GM18858 (cell line): ENCODE results near the gene DDX31.

Experiments used
- ATAC-seq: cut with Tn5 transposase; IDR thresholded peaks from one replicate; pipeline ENCODE4 v1.9.1; 2021; ENCODE audit not compliant: unreplicated experiment

DDX31 gene

DNA sequence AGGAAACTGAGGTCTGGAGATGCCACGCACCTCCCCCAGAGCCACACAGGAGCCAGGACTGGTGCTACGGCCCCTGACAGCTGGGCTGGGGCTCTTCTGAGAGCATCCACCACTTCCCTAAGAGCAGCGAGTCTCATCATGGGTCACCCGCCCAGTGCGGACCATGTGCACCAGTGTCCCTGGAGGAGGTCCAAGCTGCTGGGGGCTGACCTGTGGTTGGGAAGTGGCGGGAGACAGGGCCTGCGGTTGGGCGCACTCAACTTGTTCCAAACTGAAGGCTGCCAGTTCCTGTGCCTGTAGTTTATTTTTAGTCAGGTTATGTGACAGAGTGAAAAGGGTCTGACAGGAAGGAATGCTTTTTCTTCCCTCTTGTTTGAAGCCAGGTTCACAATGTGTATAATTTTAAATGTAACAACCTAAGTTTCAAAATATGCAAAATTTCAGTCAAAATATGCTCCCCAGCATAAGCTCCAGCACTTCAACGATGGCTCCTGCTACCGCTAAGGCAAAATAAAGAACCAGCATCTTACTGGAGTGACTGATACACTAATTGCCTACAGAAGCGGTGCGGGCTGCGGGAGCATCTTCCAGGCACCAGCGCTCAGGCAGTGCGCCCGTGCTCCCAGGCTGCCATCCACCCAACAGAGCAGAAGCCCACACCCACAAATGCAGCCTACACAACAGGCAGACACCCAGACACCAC, 72.6 kb downstream of the DDX31 start:
- no peak for ATAC-seq

DNA sequence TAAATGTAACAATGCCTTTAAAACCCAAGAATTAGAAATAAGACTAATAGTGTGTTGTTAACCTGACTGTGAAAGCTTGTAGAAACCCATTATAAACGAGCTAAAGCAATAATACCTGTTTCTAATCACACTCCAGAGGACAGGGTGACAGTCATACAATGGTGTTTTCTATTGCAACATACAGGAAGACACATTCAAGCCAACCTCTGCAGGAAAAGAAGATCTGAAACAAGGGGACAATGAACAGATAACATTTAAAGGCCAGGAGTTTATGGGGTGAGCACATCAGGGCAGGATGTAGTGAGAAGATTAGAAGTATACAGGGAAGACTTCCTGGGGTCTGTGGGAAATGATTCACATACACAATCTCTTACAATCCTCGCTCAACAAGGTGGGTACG, 73.6 kb downstream of the DDX31 start:
- no peak for ATAC-seq

DNA sequence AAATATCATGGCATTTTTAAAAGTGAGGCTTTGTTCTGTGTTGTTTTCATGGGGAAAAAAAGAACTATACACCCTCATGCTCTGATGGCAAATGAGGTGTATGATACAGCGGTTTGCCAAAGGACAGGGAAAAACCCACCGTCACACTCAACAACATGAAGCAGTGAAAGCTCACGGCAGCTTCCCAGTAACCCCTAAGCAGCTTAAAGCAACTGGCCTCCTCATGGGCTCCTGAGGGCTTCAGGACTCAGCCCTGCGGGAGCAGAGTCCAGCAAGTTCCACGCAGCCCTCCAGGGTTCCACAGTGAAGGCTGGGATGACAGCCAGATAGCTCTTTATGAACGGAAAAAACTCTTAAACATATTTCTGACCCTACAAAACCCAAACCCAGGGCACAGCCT, 74.5 kb downstream of the DDX31 start:
- ATAC-seq: no peak

DNA sequence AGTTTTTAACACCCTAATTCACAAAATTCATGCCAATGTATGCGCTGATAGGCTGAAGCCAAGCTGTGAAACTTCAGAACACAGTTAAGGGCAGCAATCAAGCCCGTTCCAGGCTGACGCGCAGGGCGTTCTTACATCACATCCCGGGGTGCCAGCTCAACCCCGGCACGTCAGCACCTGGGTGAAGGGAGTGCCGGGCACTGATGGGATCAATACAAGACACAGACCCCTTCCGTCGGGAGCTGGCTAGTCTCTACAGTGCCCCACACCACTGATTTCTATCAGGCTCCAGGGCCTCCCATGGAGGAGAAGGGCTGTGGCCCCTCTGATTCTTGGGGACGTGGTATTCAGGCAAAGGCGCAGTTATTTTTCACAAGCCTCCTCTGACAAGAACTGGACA, 75.4 kb downstream of the DDX31 start:
- no peak for ATAC-seq

DNA sequence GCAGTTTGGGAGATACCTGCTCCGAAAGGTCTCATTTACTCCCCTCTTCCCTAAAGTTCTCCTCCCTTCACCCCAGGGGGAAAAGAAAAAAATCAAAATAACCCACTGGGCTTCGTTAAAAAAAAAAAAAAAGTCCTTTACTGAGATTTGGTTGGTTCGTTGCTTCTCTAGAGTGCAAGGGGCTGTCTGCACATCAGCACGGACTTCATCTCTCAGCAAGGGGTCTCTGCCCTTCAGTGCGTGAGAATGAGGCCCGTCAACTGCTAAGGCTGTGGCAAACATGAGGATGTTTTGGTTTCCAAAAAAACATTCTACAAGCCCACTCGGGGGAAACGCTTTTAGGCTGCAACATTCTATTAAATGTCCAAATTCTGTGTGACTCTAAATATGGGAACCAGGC, 77.3 kb downstream of the DDX31 start:
- ATAC-seq: no peak

DNA sequence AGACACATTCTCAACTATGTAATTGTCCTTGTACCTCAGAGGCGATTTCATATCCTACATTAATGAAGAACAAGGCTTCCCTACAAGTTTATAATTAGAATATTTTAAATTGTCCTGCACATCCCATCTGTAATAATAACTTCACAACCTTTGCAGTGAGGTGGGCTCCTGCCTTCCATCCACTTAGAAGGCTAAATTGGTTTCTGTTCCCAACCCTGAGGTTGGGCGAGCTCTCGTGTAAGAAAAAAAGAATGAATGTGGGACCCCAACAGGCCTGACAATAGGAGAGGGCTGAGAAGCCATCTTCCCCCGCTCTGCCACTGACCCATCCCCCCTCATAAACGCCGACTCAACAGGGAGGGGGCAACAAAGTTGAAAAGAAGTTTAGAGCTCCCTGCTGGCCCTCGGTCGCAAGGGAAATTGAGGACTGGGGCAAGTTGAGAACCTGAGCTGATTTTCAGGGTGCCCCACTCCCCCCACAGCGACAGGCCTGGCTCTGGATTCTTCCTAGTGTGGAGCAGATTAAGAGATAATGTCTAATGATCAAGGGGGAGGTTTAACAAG, 78.0 kb downstream of the DDX31 start:
- ATAC-seq: no peak

DNA sequence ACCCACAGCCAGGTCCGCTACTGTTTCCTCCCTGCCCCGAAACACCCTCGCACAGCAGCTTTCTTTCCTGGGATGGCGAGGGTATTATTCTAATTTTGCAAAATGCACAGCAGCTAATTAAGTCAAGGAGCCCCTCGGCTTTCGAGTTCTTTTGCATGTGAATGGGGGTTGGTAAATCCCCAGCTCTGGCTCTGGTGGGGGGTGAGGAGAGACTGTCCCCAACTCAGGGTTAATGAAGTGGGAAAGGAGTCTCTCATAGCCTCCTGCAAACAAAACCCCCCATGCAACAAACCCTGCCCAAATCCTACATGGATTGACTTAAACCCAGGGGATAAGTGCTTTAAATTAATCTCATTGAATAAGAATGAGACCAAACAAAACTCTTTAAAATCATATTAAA, 78.5 kb downstream of the DDX31 start:
- ATAC-seq: no peak

DNA sequence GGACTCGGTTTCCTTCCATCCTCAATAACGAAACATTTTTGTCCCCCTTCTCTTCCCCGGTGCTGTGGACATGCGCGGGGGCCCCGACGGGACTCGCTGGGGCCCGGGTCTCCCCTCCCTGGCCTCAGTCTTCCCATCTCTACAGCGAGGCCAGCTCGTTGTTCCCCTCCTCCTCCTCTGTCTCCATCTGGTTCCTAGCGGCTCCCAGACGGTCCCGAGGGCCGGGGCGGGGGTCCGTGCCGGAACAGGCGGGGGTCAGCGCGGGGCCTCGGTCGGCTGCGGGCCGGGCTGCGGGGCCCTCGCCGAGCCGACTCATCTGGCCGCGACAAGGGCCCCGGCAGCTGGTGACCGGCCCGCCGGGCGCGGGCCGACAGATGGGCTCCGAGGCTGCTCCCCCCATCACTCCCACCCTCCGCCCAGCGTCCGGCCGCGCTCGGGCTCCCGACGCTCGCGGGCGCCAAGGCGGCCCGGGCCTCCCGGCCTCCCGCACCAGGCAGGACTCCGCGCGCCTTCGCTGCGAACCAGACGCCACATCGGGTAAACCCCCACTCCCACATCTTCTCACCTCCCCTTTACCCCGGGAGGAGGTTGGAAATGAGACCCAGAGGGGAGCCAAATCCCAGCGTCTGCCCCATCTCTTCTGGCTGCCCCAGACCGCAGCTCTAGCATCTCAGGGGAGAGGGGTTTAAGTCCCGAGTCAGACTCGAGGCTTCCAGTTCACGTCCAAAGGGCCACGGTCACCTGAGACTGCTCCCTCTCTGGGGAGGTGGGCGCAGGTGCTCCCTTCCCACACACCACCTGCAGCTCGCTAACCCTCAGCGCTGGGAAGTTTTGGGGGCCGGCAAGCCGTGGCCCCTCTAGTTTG, 79.2 kb downstream of the DDX31 start:
- ATAC-seq: no peak

DNA sequence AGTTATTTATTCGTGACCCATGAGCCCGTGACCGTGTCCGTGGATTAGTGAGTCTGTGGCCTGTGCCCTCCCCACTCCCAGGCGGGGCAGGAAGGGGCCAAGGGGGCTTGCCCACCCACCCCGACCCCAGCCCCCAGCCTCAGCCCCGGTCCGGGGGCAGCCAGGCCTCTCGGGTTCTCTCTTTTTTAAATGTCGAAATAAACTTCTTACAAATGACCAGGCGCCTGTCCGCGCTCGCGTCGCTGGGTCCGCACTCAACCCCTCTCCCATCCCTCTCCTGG, 79.8 kb downstream of the DDX31 start:
- ATAC-seq: no peak

DNA sequence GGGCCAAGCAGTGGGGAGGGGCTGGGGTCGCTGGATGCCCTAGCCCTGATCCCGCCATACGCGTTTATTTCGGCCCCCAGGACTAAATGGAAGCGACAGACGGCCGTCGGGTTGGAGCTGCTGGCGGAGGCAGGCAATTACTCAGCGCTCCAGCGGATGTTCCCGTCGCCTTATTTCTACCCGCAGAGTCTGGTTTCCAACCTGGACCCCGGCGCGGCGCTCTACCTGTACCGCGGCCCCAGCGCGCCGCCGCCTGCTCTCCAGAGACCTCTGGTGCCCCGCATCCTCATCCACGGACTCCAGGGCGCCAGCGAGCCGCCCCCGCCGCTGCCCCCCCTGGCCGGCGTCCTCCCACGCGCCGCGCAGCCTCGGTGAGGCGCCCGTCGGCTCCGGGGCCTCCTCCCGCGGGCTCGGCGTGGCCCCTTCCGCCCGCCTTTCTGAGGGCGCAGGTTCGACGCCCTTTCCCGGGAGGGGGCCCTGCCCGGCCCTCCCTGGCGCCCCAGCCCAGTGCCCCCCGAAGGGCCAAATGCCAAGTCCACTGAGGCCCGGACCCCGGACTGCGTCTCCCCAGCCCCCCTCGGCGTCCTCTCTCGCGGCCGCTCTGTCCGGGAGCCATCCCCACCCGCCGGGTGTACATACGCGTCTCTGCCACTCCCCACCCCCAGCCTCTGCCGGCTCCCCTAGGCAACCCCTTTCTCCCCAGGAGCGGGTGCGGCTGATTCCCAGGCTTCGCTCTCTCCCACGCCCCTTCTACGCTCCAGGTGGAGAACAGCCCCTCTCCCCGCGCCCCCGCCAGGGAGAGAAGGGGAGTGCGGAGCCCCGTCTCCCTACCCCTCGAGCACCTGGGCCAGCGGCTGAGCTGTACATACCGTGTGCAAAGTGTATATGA, 80.4 kb downstream of the DDX31 start:
- no peak for ATAC-seq

DNA sequence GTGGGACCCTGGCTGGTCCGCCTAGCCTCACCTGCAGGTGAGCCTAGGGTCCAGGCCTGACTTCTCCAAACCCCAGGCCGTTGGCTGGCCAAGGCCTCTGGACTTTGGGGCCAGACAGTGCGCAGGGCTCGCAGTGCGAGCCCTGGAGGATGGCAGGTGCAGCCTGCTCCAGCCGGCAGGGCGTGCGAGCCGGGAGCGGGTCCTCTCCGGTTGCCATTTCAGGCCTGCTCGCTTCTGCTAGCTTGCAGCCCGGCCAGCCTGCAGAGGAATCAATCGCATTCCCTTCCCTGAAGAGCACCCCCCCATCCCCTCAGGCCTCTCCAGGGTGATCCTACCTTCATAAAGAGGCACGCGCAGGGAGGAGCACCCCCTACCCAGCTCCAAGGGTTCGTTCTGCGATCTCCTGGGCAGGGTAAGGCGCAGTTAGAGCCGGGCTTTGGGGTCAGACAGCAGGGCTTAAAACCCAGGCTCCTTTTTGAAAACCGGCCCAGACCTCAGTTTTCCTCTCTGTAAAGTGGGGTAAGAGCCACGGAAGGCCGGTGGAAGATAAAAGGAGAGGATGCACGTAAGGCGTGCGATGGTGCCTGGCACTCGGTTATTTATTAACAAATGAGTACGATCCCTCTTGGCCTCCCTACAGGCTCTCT, 81.2 kb downstream of the DDX31 start:
- no peak for ATAC-seq

DNA sequence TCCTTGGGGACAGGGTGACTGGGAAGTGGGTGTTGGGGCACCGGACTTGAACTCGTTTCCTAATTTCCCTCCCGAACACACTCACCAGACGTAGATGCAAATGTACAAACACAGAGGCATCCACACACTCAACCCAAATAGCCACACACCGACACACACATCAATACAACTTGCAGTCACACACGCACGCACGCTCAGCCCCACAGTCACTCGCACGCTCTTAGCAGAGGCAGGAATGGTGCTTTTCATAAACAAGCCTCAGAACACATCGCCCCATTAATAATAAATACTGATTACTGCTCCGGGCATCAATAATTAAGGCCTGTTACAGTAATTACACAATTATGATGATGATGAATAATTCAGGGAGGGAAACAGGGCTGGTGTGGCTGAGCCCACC, 81.7 kb downstream of the DDX31 start:
- no peak for ATAC-seq

DNA sequence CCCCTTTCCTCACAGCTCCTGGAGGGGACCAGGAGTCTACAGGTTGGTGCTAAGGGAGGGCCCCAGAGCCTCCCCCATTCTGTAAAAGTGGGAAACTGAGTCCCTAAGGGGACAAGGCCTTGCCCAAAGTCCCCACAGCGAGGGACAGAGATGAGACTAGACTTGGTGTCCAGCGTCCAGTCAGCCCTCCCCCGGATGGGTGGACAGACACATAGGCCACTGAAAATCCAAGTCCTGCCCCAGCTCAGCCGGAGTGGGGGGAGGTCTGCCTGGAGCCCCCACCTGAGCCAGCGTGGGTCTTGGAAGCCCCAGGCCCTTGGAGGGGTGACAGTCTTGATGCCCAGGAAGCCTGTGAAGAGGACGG, 82.2 kb downstream of the DDX31 start:
- no peak for ATAC-seq

DNA sequence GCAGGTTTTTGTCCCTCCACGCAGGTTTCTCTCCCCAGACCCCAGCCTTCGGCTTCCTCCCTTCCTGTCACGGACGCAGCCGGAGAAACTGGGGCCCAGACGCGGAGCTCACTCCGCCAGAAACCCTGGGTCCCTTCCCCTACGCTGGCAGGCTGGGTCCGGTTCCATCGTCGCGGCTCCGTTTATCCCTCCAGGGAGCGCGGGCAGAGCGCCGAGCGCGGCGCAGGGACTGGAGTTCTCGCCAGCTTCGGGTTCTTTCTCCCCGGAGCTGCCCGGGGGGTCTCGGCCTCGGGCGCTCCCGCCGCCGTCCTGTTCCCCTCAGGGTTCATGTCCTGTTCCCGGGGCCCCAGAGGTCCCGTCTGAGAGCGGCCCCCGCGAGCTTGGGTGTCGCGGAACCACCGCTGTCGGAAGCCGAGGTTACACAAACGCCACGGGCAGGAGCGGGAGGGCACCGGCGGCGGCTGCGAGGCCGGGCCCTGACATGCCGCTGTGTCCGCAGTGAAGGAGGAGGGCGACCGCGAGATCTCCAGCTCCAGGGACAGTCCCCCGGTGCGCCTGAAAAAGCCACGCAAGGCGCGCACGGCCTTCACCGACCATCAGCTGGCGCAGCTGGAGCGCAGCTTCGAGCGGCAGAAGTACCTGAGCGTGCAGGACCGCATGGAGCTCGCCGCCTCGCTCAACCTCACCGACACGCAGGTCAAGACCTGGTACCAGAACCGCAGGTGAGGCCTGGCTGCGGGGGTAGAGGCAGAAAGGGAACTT, 82.8 kb downstream of the DDX31 start:
- no peak for ATAC-seq

DNA sequence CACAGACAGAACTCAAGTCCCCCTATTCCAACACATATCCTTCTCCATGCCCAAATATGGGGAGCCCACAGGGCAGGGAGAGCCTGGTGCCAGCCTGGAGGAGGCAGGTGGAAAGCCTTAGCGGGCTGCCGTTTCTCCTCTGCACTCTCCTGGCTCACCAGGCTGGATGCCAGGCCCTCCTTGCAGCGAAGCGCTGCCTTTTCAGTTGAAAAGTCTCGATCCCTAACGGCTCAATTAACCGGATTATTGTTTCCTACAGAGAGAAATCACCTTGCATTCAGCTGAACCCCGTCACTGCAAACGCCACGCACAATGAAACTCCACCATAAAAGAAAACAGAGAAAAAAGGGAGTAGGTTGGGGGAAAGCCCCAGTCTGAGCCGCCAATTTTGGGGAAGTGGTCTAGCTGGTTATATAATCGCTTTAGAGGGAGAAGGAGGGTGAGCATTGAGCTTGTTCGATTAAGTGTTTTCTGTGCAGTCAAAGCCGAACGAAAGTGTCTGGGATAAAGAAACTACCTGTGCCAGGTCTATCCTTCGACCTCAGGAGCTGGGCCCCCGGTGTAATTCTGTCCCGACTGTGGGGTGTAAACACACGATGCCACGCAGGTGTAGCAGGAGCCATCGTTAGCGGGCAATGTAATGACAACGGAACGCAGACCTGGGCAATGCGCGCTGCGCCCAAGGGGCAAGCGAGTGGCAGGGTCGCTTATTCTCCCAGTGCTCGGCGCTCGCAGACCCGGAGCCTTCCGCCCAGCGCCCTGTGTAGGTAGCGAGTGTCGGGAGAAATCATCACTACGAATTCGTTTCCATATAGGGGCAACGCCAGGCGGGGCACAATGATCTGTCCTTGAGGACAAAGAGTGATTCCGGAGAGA, 83.6 kb downstream of the DDX31 start:
- no peak for ATAC-seq

DNA sequence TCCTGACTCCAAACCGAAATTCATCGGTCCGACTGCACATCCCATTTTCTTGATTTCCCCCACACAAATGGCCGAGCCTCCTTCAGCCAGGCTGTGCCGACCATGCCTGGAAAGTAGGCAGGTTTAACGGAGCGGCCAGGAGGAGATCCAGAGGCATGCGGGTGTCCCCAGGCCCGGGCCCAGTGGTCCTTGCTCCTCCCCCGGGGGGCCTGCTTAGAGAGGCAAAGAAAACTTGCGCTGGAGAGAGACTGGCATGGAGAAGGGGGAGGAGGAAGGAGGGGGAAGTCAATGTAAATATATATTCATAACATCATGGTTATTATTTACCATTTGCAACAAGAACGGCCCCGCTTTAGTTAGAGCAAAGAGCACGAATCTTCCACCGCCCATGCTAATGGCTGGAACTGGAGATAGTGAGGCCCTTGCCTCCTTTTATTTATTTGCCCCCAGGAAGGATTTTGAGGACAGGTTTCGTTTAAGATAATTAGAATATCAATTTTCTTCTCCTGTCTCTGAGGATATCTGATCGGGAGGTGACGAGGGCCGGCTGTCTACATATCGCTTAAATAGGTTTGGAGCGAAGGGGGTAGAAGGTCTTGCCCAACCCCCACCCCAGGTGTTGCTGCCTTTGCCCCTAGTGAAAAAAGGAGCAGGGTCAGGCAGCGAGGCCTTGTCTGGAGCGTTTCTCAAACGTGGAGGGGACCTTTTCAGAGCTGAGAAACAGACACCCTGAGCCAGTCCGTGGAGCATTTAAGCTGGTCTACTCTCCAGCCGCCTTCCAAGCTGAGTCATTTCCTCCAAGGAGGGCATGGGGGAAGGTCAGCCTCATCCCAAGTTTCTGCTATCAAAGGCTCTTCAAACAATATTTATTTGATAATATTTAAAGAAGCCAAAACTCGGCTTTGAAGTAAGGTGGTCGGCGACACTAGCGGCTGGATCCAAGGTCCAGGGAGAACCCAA, 84.9 kb downstream of the DDX31 start:
- no peak for ATAC-seq

DNA sequence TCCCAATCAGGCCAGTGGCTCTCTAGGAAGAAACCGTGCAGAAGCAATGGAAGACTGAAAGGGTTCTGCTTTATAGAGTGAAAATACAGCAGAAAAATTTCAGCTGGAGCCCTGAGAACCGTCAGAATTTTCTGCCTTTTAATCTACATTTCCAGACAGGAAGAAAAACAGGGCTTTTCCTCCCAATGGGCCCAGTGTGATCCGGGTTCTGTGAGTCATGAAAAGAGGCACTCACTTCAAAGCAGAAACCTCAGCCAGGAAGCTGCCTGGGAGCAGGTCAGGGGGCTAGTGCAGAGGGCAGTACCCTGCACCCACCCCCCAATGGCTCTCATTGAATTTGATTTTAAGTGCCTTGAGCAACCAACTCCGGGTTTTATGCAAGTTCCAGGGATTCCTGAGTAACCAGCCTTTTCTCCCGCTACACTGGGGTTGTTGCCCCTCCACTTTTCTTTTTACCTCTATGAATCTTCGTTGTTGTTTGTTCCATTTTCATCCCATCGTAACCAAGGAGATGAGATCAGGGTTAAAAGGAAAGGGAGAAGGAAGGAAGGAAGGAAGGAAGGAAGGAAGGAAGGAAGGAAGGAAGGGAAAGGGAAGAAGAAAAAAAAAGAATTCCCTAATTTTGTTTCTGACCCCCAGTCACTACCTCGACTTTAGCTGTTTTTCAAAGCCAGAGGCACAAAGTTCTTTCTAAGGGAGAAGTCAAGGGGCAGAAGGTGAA, 86.0 kb downstream of the DDX31 start:
- ATAC-seq: no peak
